ENCODE data around the gene SORBS2. TPM values are rescaled to one million over a fixed set of nuclear protein-coding genes. Genes with fewer than 3 reads are reported as not detected.

Gene SORBS2
- total and polyA plus RNA-seq, 2 donors (not counting 3 experiments of a cell fraction or from before 2014, with no cell fraction given), result 69.8 to 82.5 TPM

DNA sequence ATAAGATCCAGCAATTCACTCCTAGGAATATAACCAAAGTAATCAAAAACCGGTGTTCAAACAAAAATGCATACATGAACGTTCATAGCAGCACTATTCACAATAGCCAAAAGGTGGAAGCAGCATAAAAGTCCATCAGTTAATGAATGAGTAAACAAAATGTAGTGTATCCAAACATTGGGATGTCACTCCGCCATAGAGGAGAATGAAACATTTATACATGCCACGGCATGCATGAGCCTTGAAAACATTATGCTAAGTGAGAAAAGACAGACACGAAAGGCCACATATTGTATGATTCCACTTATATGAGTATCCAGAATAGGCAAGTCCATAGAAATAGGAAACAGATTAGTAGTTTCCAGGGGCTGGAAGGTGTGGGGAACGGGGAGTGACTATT is 265.7 kb downstream of the SORBS2 start:
- Histone ChIP-seq H3K27me3 (ENCODE audit: control insufficient read depth in 2 of 2, insufficient read depth in 2 of 2, low read length in 2 of 2) (peaks cover 0 to 4% of the 10 kb centered on the region in 2 experiments), H3K4me3 (replicated peaks in 1 of 3; ENCODE audit: insufficient read depth in 1 of 3, low read depth in 1 of 3, low read length in 3 of 3) (no peak overlapping the region), H4K20me1 (replicated peaks; ENCODE audit: control insufficient read depth, extremely low read depth, insufficient read depth, low read length) (no peaks in the 10 kb centered on the region), H3K9me1 (replicated peaks; ENCODE audit: control insufficient read depth, extremely low read depth, insufficient read depth, low read length) (no peaks in the 10 kb centered on the region), H2AFZ (ENCODE audit: low read depth, low read length) (no peak overlapping the region), H3K4me1 (ENCODE audit: control insufficient read depth, extremely low read depth, insufficient read depth, low read length) (no peaks in the 10 kb centered on the region), H3K27ac (ENCODE audit: insufficient read depth, low read depth, low read length) (no peak overlapping the region), H3K79me2 (ENCODE audit: control insufficient read depth, insufficient read depth, low read length) (no peaks in the 10 kb centered on the region), H3K36me3 (ENCODE audit: control insufficient read depth in 2 of 2, extremely low read depth in 1 of 2, insufficient read depth in 2 of 2, low read length in 2 of 2) (no peaks in the 10 kb centered on the region), H3K4me2 (ENCODE audit: insufficient read depth, low read length) (no peak overlapping the region), H3K9me3 (replicated peaks; ENCODE audit: control insufficient read depth, insufficient read depth, low read length) (no peaks in the 10 kb centered on the region), H3K9ac (replicated peaks; ENCODE audit: extremely low read depth, insufficient read depth, low read length) (no peak overlapping the region)
- TF ChIP-seq MYC (IDR thresholded peaks at IDR 0.05; ENCODE audit: low read depth, low read length), result no peak
- no peak for TF ChIP-seq POLR2A (IDR thresholded peaks at IDR 0.05; ENCODE audit: low read depth, low read length)
- no peak for TF ChIP-seq EZH2 (IDR thresholded peaks at IDR 0.05; ENCODE audit: borderline replicate concordance, low read depth, low read length, severe bottlenecking)
- dilution Hi-C loops (cut with MboI; ENCODE audit: extremely low pct_ligation_motif_present, low sequenced_read_pairs) (no loop called here), intact Hi-C loops (cut with micrococcal nuclease) (no loop called here)
- BruUV-seq (replicated peaks), result no TSS peak
- FAIRE-seq (no peak), DNase-seq (ENCODE audit: low read depth, low spot score) (no peak)
- ChIA-PET CTCF (interaction anchor here (1.7 kb wide), 1 partner anchor 52 kb away, joined by 6 read pairs; no protein-coding TSS in a partner anchor), POLR2A (no interaction called here)

DNA sequence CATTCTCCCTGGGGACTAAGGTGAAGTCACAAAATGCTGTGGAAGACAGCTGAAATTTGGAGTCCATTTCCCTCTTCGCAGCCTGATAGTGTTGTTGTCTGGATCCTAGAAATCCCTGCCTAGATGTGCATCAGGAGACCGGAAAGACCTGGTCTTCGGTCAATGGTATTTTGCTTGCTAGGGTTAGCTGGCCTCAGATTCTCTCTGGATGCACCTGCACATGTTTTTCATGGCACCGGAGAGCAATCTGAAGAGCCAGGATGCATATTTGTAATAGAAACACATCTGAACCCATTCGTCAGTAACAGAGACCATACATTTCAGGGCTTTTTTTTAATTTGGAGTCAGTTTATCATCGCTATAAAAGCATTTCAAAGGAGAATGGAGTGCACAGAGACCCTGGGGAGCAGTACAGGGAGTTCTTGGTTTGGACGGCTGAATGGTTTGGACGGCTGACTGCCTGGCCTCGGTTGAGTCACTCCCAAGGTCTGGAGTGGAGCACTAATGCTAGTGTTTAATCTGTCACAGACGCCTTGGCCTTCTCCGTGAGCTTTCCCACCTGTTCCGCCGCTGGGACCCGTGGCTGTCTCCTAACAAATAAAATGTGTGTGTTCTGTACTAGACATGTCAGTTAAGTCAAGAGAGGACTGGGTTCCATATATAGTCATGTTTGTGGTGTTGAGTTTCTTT is 269.2 kb downstream of the SORBS2 start:
- H3K27ac ChIP-seq (ENCODE audit: insufficient read depth, low read depth, low read length), result no peak overlapping the region
- H3K36me3 ChIP-seq (ENCODE audit: control insufficient read depth in 2 of 2, extremely low read depth in 1 of 2, insufficient read depth in 2 of 2, low read length in 2 of 2), result no peaks in the 10 kb centered on the region
- dilution Hi-C loops (cut with MboI; ENCODE audit: extremely low pct_ligation_motif_present, low sequenced_read_pairs) (no loop called here), intact Hi-C loops (cut with micrococcal nuclease) (no loop called here)
- POLR2A ChIA-PET, result no interaction called here
- BruUV-seq (replicated peaks), result no TSS peak
- H3K4me1 ChIP-seq (ENCODE audit: control insufficient read depth, extremely low read depth, insufficient read depth, low read length), result no peaks in the 10 kb centered on the region
- CTCF ChIA-PET, result interaction anchor here (1.2 kb wide), 1 partner anchor 55 kb away, joined by 4 read pairs; no protein-coding TSS in a partner anchor
- no peaks in the 10 kb centered on the region for H3K9me3 ChIP-seq (replicated peaks; ENCODE audit: control insufficient read depth, insufficient read depth, low read length)
- TF ChIP-seq FOS (IDR thresholded peaks at IDR 0.05; ENCODE audit: borderline replicate concordance, insufficient read depth, low read length) (no peak), GATA2 (IDR thresholded peaks at IDR 0.05; ENCODE audit: insufficient read depth, insufficient read length, low read depth, low read length) (no peak), EZH2 (IDR thresholded peaks at IDR 0.05; ENCODE audit: borderline replicate concordance, low read depth, low read length, severe bottlenecking) (no peak), POLR2AphosphoS5 (IDR thresholded peaks at IDR 0.05; ENCODE audit: insufficient read depth, low read depth, low read length) (no peak), POLR2A (IDR thresholded peaks at IDR 0.05; ENCODE audit: low read depth, low read length) (no peak), MYC (IDR thresholded peaks at IDR 0.05; ENCODE audit: low read depth, low read length) (no peak), JUN (IDR thresholded peaks at IDR 0.05; ENCODE audit: borderline replicate concordance, insufficient read depth, insufficient read length, low read depth) (no peak)
- TF ChIP-seq, protein P1, sequence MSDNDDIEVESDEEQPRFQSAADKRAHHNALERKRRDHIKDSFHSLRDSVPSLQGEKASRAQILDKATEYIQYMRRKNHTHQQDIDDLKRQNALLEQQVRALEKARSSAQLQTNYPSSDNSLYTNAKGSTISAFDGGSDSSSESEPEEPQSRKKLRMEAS (IDR thresholded peaks at IDR 0.05; ENCODE audit: insufficient read depth, insufficient read length), result no peak
- TF ChIP-seq, protein P2, sequence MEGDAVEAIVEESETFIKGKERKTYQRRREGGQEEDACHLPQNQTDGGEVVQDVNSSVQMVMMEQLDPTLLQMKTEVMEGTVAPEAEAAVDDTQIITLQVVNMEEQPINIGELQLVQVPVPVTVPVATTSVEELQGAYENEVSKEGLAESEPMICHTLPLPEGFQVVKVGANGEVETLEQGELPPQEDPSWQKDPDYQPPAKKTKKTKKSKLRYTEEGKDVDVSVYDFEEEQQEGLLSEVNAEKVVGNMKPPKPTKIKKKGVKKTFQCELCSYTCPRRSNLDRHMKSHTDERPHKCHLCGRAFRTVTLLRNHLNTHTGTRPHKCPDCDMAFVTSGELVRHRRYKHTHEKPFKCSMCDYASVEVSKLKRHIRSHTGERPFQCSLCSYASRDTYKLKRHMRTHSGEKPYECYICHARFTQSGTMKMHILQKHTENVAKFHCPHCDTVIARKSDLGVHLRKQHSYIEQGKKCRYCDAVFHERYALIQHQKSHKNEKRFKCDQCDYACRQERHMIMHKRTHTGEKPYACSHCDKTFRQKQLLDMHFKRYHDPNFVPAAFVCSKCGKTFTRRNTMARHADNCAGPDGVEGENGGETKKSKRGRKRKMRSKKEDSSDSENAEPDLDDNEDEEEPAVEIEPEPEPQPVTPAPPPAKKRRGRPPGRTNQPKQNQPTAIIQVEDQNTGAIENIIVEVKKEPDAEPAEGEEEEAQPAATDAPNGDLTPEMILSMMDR (IDR thresholded peaks at IDR 0.05; ENCODE audit: extremely low read depth in 1 of 2, insufficient read depth in 1 of 2, low read depth in 1 of 2, low read length in 2 of 2), result no peak
- no peaks in the 10 kb centered on the region for H3K79me2 ChIP-seq (ENCODE audit: control insufficient read depth, insufficient read depth, low read length)
- FAIRE-seq, result no peak
- no peaks in the 10 kb centered on the region for H3K9me1 ChIP-seq (replicated peaks; ENCODE audit: control insufficient read depth, extremely low read depth, insufficient read depth, low read length)
- DNase-seq (ENCODE audit: low read depth, low spot score), result no peak
- H3K4me3 ChIP-seq (replicated peaks in 1 of 3; ENCODE audit: insufficient read depth in 1 of 3, low read depth in 1 of 3, low read length in 3 of 3), result no peak overlapping the region
- no peak overlapping the region for H3K4me2 ChIP-seq (ENCODE audit: insufficient read depth, low read length)
- H3K9ac ChIP-seq (replicated peaks; ENCODE audit: extremely low read depth, insufficient read depth, low read length), result no peak overlapping the region
- H3K27me3 ChIP-seq (ENCODE audit: control insufficient read depth in 2 of 2, insufficient read depth in 2 of 2, low read length in 2 of 2), result peaks cover 0 to 7% of the 10 kb centered on the region in 2 experiments
- no peak overlapping the region for H2AFZ ChIP-seq (ENCODE audit: low read depth, low read length)
- no peaks in the 10 kb centered on the region for H4K20me1 ChIP-seq (replicated peaks; ENCODE audit: control insufficient read depth, extremely low read depth, insufficient read depth, low read length)

Data from endothelial cell of umbilical vein (primary cell).